GM23338 (cell line): Measurements from ENCODE around the gene RCBTB1. TPM values are rescaled to one million over a fixed set of nuclear protein-coding genes. Genes with fewer than 3 reads are reported as not detected.

ENCODE experiments used
- ATAC-seq: fragments of 200-7000 bp; cut with Tn5 transposase; 3 replicates; pipeline ENCODE4 v1.9.1; 2020
- DNase-seq: peaks from one replicate; pipeline ENCODE4 v3.0.0-alpha.2; 2015; ENCODE audit warnings: low spot score
- H2AFZ ChIP-seq: fragments of 200-600 bp; sonication (generic); 2 replicates; pipeline ENCODE4 v1.8.0; 2016; ENCODE audit warnings: antibody characterized with exemption, mild to moderate bottlenecking, moderate library complexity
- H3F3A ChIP-seq: fragments of 200-600 bp; sonication (generic); replicated peaks from 2 replicates; pipeline ENCODE4 v1.8.0; 2017; ENCODE audit warnings: antibody characterized with exemption, mixed run types, low read depth
- H3K27ac ChIP-seq: fragments of 200-600 bp; sonication (generic); 2 replicates; pipeline ENCODE4 v1.6.1; 2016; ENCODE audit warnings: low read depth
- H3K27me3 ChIP-seq: fragments of 200-600 bp; sonication (generic); 2 replicates; pipeline ENCODE4 v1.8.0; 2016; ENCODE audit warnings: mild to moderate bottlenecking, mixed run types, moderate library complexity; ENCODE audit not compliant: insufficient read depth
- H3K36me3 ChIP-seq: fragments of 200-600 bp; sonication (generic); 2 replicates; pipeline ENCODE4 v1.8.0; 2016; ENCODE audit warnings: mild to moderate bottlenecking; ENCODE audit not compliant: insufficient read depth
- H3K4me1 ChIP-seq: fragments of 200-600 bp; sonication (generic); 2 replicates; pipeline ENCODE4 v1.8.0; 2016; ENCODE audit warnings: mild to moderate bottlenecking, moderate library complexity; ENCODE audit not compliant: insufficient read depth
- H3K4me2 ChIP-seq: fragments of 200-600 bp; sonication (generic); 2 replicates; pipeline ENCODE4 v1.7.1; 2017; ENCODE audit warnings: mixed run types
- H3K4me3 ChIP-seq: fragments of 200-600 bp; sonication (generic); 2 replicates; pipeline ENCODE4 v1.6.1; 2016; ENCODE audit warnings: mixed run types
- H3K79me2 ChIP-seq: fragments of 200-600 bp; sonication (generic); replicated peaks from 2 replicates; pipeline ENCODE4 v1.8.0; 2017; ENCODE audit warnings: mild to moderate bottlenecking; ENCODE audit not compliant: insufficient read depth
- H3K9me2 ChIP-seq: fragments of 200-600 bp; sonication (generic); 2 replicates; pipeline ENCODE4 v1.8.0; 2017; ENCODE audit not compliant: insufficient read depth
- H4K20me1 ChIP-seq: fragments of 200-600 bp; sonication (generic); replicated peaks from 2 replicates; pipeline ENCODE4 v1.8.0; 2017; ENCODE audit warnings: mild to moderate bottlenecking; ENCODE audit not compliant: insufficient read depth
- H3K27ac Mint-ChIP-seq: 2 replicates; pipeline ENCODE4 v1.8.0; 2020; ENCODE audit warnings: inconsistent platforms, mild to moderate bottlenecking, moderate library complexity, mixed read lengths
- H3K27me3 Mint-ChIP-seq: 3 replicates; pipeline ENCODE4 v1.8.0; 2022; ENCODE audit warnings: low read depth, mild to moderate bottlenecking, moderate library complexity, mixed read lengths, inconsistent platforms; ENCODE audit not compliant: insufficient read depth, poor library complexity
- H3K36me3 Mint-ChIP-seq: 3 replicates; pipeline ENCODE4 v1.8.0; 2021; ENCODE audit warnings: low read depth, mild to moderate bottlenecking, inconsistent platforms, moderate library complexity, mixed read lengths
- H3K4me1 Mint-ChIP-seq: 3 replicates; pipeline ENCODE4 v1.8.0; 2020; ENCODE audit warnings: mild to moderate bottlenecking, inconsistent platforms, mixed read lengths
- H3K4me3 Mint-ChIP-seq: 3 replicates; pipeline ENCODE4 v1.8.0; 2021; ENCODE audit warnings: moderate library complexity, mild to moderate bottlenecking, inconsistent platforms, mixed read lengths
- H3K9me3 Mint-ChIP-seq: 3 replicates; pipeline ENCODE4 v1.8.0; 2020; ENCODE audit warnings: moderate library complexity, mild to moderate bottlenecking, inconsistent platforms, mixed read lengths
- JUNB ChIP-seq: IDR thresholded peaks from one replicate; pipeline ENCODE4 v1.6.1; 2016; ENCODE audit warnings: antibody characterized with exemption; ENCODE audit not compliant: unreplicated experiment
- NANOG ChIP-seq: IDR thresholded peaks from 2 replicates; pipeline ENCODE4 v1.6.1; 2016; ENCODE audit warnings: antibody characterized with exemption, borderline replicate concordance
- POLR2AphosphoS5 ChIP-seq: IDR thresholded peaks from 2 replicates; pipeline ENCODE4 v1.6.1; 2016; ENCODE audit warnings: antibody characterized with exemption, low read depth
- STAT1 ChIP-seq: IDR thresholded peaks from one replicate; pipeline ENCODE4 v1.6.1; 2016; ENCODE audit warnings: antibody characterized with exemption; ENCODE audit not compliant: unreplicated experiment
- ZNF114 ChIP-seq: fragments of 250-450 bp; sonication (Bioruptor Pico); IDR thresholded peaks from 2 replicates; pipeline ENCODE4 v1.5.0; 2020; ENCODE audit warnings: mild to moderate bottlenecking, moderate library complexity
- polyA plus RNA-seq: library from polyadenylated mRNA; unstranded; fragments of >200 nt; fragmentation: Nextera tagmentation; extraction: Ambion mirVana; gene quantifications from 2 replicates; pipeline ENCODE4 v1.2.1, GENCODE V29; 2016
- total RNA-seq: library from RNA; depleted of rRNA; stranded (reverse); fragments of >200 nt; shearing (Covaris generic); gene quantifications from 2 replicates; pipeline ENCODE4 v1.2.3, GENCODE V29; 2014
- TF ChIP-seq, protein P1 (sequence below): IDR thresholded peaks from 2 replicates; pipeline ENCODE4 v1.6.1; 2016; ENCODE audit warnings: antibody characterized with exemption
- TF ChIP-seq, protein P2 (sequence below): IDR thresholded peaks from one replicate; pipeline ENCODE4 v1.6.1; 2018; ENCODE audit warnings: antibody characterized with exemption; ENCODE audit not compliant: unreplicated experiment

Gene RCBTB1
- total and polyA plus RNA-seq, 2 experiments from 2014 or later, result 10.8 to 33.5 TPM

DNA sequence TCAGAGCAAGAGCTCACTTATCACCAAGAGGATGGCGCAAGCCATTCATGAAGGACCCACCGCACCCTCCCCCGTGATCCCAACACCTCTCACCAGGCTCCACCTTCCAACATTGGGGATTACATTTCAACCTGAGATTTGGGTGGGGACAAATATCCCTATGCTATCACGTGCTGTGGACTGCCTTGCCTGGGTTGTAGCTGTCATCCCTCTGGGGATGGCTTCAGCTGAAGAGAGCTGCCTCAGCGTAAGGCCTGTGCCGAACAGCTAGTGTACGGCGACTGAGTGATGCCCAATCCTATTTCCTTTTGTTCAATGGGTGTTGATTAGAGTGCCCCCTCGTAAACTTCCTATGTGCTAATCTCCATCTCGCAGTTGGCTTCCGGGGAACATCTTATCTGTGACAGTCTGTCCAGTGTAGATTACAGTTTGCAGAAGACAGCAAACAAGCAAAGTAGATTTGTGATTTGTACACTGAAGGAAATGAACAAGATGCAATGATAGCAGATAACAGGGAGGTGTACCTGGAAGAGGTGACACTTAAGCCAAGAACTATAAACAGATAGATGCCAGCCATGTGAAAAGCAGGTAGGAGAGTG is 11.8 kb upstream of the RCBTB1 start:
- ATAC-seq (no peak), DNase-seq (no peak)
- no peaks in the 10 kb centered on the region for H3K9me2 ChIP-seq
- H3K4me1 Mint-ChIP-seq, result no peaks in the 10 kb centered on the region
- no peak overlapping the region for H3K4me2 ChIP-seq
- H3F3A ChIP-seq, result no peaks in the 10 kb centered on the region
- H3K4me3 Mint-ChIP-seq, result no peak overlapping the region
- no peak overlapping the region for H3K27ac Mint-ChIP-seq
- no peaks in the 10 kb centered on the region for H4K20me1 ChIP-seq
- peaks cover 12% of the 10 kb centered on the region for H3K9me3 Mint-ChIP-seq
- no peak overlapping the region for H2AFZ ChIP-seq
- no peak for TF ChIP-seq ZNF114 (CRISPR knock-in tag)
- TF ChIP-seq, protein P1, sequence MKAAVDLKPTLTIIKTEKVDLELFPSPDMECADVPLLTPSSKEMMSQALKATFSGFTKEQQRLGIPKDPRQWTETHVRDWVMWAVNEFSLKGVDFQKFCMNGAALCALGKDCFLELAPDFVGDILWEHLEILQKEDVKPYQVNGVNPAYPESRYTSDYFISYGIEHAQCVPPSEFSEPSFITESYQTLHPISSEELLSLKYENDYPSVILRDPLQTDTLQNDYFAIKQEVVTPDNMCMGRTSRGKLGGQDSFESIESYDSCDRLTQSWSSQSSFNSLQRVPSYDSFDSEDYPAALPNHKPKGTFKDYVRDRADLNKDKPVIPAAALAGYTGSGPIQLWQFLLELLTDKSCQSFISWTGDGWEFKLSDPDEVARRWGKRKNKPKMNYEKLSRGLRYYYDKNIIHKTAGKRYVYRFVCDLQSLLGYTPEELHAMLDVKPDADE, result no peak
- H3K27me3 ChIP-seq, result no peaks in the 10 kb centered on the region
- H3K36me3 ChIP-seq, result no peaks in the 10 kb centered on the region
- H3K27me3 Mint-ChIP-seq, result no peaks in the 10 kb centered on the region
- no peak overlapping the region for H3K4me3 ChIP-seq
- H3K79me2 ChIP-seq, result no peaks in the 10 kb centered on the region
- peaks cover 5% of the 10 kb centered on the region; the same call in 2 of the 3 replicates for H3K36me3 Mint-ChIP-seq
- H3K4me1 ChIP-seq, result no peaks in the 10 kb centered on the region
- no peak overlapping the region for H3K27ac ChIP-seq

DNA sequence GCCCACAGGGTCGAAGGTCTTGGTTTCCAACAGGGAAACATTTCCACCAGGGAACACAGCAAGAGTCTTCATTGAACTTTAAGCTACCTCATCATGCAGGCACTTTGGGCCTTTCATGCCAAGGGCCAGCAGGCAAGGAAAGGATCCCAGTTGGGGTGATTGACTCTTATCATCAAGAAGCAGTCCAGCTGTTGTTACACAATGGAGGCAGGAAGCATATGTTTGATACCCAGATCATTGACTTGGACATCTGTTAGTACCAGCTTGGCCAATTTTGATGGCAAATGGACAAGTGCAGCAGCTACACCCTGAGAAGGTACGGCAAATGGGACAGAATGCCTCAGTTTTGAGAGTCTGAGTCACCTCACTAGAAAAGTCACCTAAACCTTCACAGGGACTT is 10.9 kb upstream of the RCBTB1 start:
- no peak for DNase-seq
- no peaks in the 10 kb centered on the region for H3K27me3 ChIP-seq
- no peaks in the 10 kb centered on the region for H3F3A ChIP-seq
- peaks cover 18% of the 10 kb centered on the region for H3K9me3 Mint-ChIP-seq
- no peak overlapping the region for H3K4me3 ChIP-seq
- H2AFZ ChIP-seq, result no peak overlapping the region
- no peaks in the 10 kb centered on the region for H3K4me1 ChIP-seq
- H3K27ac Mint-ChIP-seq, result no peak overlapping the region
- H3K4me1 Mint-ChIP-seq, result no peaks in the 10 kb centered on the region
- no peak for ATAC-seq
- TF ChIP-seq POLR2AphosphoS5 (no peak), NANOG (no peak), JUNB (no peak), ZNF114 (CRISPR knock-in tag) (no peak), STAT1 (no peak)
- TF ChIP-seq, protein P2, sequence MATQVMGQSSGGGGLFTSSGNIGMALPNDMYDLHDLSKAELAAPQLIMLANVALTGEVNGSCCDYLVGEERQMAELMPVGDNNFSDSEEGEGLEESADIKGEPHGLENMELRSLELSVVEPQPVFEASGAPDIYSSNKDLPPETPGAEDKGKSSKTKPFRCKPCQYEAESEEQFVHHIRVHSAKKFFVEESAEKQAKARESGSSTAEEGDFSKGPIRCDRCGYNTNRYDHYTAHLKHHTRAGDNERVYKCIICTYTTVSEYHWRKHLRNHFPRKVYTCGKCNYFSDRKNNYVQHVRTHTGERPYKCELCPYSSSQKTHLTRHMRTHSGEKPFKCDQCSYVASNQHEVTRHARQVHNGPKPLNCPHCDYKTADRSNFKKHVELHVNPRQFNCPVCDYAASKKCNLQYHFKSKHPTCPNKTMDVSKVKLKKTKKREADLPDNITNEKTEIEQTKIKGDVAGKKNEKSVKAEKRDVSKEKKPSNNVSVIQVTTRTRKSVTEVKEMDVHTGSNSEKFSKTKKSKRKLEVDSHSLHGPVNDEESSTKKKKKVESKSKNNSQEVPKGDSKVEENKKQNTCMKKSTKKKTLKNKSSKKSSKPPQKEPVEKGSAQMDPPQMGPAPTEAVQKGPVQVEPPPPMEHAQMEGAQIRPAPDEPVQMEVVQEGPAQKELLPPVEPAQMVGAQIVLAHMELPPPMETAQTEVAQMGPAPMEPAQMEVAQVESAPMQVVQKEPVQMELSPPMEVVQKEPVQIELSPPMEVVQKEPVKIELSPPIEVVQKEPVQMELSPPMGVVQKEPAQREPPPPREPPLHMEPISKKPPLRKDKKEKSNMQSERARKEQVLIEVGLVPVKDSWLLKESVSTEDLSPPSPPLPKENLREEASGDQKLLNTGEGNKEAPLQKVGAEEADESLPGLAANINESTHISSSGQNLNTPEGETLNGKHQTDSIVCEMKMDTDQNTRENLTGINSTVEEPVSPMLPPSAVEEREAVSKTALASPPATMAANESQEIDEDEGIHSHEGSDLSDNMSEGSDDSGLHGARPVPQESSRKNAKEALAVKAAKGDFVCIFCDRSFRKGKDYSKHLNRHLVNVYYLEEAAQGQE, result no peak
- no peak overlapping the region for H3K4me3 Mint-ChIP-seq
- no peak overlapping the region for H3K27ac ChIP-seq
- H3K36me3 Mint-ChIP-seq, result peaks cover 8% of the 10 kb centered on the region; the same call in 2 of the 3 replicates
- H3K27me3 Mint-ChIP-seq, result no peaks in the 10 kb centered on the region
- no peaks in the 10 kb centered on the region for H3K9me2 ChIP-seq
- H4K20me1 ChIP-seq, result no peaks in the 10 kb centered on the region
- H3K4me2 ChIP-seq, result no peak overlapping the region
- H3K79me2 ChIP-seq, result no peaks in the 10 kb centered on the region
- no peaks in the 10 kb centered on the region for H3K36me3 ChIP-seq
